Epithelial cell of proximal tubule (primary cell): ENCODE measurements around the gene AOPEP. TPM values are rescaled to one million over a fixed set of nuclear protein-coding genes. Genes with fewer than 3 reads are reported as not detected.

ENCODE experiments used
- DNase-seq: peaks from one replicate; pipeline ENCODE4 v3.0.0-alpha.2; 2011; ENCODE audit warnings: low read depth
- H3K4me3 ChIP-seq: 2 replicates; pipeline ENCODE4 v1.5.1; 2011; ENCODE audit warnings: low read depth, mild to moderate bottlenecking, low read length
- CTCF ChIP-seq: conservative IDR thresholded peaks from 2 replicates; pipeline ENCODE4 v1.5.1; 2012; ENCODE audit warnings: low read depth, mild to moderate bottlenecking, low read length
- total RNA-seq: library from RNA; depleted of rRNA; stranded (reverse); fragments of >200 nt; gene quantifications from 2 replicates; pipeline ENCODE4 v1.2.3, GENCODE V29; 2015

The AOPEP gene
- total RNA-seq, 1 donor from 2014 or later: 27.0 TPM

DNA sequence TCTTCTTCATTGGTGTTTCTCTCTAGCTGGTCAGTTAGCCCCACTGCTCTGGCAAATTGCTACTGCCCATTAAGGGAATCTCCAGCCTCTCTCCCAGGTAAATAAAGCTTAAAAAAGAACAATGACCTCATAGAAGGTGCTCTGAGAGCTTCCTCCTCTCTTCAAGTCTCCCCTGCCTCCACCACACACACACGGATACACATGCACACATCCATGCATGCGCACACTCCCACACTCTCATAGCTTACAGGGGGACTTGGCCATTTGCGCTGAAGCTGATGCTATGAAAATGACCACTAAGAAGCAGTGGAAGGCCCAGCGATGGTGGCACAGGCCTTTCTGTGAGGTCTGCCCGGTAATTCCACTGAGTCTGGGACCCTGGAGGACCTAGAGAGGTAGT lies 250.9 kb downstream of the AOPEP start:
- DNase-seq: no peak
- no peak for TF ChIP-seq CTCF
- H3K4me3 ChIP-seq: no peak overlapping the region

DNA sequence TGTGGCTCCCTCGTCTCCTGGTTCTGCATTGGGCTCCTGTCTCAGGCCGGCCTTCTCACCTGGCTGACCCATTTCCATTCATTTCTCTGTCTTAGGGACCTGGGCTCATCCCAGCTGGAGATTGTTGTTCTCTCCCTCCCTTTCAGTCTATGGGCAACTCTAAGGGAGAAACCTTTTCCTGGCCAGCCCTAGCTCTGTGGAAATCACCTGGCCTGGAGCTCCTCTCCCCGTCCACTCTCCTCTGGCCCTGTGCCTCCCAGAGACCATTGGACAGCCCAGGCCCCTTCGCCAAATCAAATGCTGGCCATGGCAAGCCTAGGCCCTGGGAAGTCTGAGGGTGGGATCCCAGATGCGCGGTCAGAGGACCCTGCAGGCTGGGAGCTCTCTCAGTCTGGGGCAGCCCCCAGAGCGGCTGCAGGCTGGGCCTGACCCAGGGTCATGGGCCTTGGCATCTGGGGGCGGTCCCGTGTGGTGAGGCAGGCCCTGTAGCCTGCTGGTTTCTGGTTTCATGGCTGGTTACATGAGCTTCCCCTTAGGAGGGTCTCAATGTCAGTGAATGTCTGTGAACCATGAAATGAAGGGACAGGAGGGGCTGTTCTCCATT lies 253.5 kb downstream of the AOPEP start:
- no peak for DNase-seq
- no peak overlapping the region for H3K4me3 ChIP-seq
- TF ChIP-seq CTCF: no peak

GRCh38 chr9:94980947-94981722 lies 254.6 kb downstream of the AOPEP start:
- no peak overlapping the region for H3K4me3 ChIP-seq
- TF ChIP-seq CTCF: no peak
- DNase-seq: no peak

GRCh38 chr9:94981723-94982090 lies 255.2 kb downstream of the AOPEP start:
- DNase-seq: no peak
- no peak for TF ChIP-seq CTCF

DNA sequence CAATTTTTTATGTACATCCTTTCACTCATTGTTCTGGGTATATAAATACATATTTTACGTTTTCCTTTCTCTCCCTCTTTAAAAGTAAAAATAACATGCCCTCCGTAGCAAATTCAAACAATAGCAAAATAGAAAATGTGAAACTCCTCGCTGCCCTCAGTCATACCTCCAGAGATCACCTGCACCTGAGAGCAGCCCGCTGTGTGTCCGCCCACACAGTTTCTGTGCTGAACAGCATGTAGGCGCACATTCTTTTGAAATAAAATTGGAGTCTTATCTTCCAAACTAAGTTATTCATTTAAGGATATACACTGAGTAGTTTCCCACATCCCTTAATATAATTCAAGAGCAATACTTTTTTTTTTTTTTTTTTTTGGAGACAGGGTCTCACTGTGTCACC lies 255.7 kb downstream of the AOPEP start:
- no peak overlapping the region for H3K4me3 ChIP-seq
- no peak for TF ChIP-seq CTCF
- DNase-seq: no peak

More at GRCh38 chr9:94981723-94982090, 255.2 kb downstream of the AOPEP start:
- no peak overlapping the region for H3K4me3 ChIP-seq

DNA sequence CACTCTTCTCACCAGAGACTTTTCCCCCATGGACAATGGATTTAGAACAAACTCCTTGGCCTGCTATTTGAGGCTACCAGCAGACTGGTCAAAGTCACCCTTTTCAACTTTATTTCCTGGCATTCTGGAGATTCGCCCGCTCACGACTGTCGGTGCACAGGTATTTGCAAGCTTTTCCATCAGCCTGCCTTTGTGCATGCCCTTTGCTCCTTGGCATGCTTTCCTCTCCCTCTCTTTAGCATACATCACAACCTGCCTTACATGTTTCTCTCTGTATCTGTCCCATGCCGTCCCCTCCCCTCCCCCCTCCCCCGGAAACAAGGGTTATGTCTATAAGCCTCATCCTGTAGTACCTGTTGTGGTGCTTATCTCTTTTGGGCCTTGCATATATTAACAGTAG lies 257.1 kb downstream of the AOPEP start:
- no peak for TF ChIP-seq CTCF
- DNase-seq: no peak
- H3K4me3 ChIP-seq: no peak overlapping the region
